Bone marrow (tissue), 2 donors: Measurements from ENCODE around the gene VWA5A.

Experiments
- DNase-seq, 2 donors: peaks; one replicate each; lab custom pipeline; 2025; lab: John Stamatoyannopoulos, UW

VWA5A gene

GRCh38 chr11:124170801-124171586, 55.7 kb downstream of the VWA5A start:
- no peak for DNase-seq

DNA sequence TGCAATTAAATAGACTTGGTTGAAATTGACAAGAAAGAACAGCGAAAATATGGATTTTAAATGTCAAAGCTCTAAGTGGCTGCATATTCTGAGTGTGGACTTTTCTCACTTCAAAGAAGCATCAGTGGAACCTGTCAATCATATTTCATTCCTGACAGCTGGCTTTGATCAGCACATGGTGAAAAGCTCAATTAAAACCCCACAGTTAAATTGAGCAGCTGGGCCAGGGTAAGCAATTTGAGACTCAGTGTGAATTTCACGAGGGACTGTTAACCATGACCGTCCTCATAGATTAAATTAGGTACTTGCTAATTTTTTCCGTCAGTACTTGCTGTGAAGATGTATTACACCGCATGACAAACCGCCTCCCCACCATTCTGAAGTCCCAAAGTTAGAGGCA, 56.9 kb downstream of the VWA5A start:
- DNase-seq, result no peak

DNA sequence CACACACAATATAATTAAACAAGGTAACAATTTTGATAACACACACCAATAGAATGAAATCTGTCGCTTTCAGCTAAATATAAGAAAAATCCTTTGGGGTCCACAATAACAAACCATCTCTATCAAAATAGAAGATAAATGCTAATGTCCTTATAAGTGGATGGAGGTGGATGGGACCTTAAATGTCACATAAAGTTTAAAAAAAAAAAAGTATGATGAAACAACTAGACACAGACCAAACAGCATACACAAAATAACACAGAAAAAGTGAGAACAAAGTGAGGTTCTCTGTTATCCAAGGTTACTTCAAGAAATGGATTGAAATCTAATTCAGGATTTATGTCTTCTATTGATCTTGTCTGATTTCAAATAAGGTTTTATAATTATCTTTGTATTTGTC, 57.3 kb downstream of the VWA5A start:
- no peak for DNase-seq

- DNase-seq, result peak in 1 of 2 donors; percentile 13
These were observed 58.8 kb downstream of the VWA5A start for GRCh38 chr11:124174001-124174583.

DNA sequence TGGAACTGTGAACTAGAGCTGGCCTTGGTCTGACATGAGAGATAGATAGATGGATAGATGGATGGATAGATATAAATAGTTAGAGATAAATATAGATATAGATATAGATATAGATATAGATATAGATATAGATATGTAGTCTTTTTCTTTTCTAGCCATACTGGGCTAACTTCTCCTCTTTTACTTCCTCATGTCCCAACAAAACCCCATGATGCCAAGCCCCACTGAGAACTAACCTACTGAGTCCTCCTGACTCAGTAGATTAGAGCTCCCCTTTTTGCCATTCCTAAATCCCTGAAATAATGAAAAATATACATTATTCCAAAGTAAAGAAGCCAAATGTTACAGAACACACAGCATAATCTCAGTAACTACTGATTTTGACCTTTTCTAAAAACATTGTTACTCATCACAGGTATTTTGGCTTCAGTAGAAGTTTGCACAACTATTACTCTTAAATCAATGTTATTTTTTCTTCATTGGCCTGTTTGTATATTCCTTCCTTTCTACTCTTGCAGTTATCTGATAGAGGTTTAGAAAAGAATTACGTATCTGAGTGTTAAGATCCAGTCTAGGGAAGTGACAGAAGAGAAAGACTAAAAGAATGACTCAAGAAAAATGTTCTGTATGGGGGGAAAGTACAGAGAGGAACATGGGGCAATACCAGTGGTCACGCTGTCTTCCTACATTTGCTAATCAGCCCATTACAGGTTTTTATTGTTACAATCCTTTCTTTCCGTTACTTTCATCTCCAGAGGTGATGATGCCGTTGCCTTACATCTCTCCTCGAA, 61.9 kb downstream of the VWA5A start:
- DNase-seq, result no peak

GRCh38 chr11:124179310-124179709, 64.1 kb downstream of the VWA5A start:
- DNase-seq, result no peak

GRCh38 chr11:124183068-124183467, 67.8 kb downstream of the VWA5A start, which contains the start of gene OR10D3:
Gene OR10D3, plus strand, starts transcription at chr11:124183345. Its CDS starts 1,925 bp downstream, at chr11:124185270.
- DNase-seq, result no peak

DNA sequence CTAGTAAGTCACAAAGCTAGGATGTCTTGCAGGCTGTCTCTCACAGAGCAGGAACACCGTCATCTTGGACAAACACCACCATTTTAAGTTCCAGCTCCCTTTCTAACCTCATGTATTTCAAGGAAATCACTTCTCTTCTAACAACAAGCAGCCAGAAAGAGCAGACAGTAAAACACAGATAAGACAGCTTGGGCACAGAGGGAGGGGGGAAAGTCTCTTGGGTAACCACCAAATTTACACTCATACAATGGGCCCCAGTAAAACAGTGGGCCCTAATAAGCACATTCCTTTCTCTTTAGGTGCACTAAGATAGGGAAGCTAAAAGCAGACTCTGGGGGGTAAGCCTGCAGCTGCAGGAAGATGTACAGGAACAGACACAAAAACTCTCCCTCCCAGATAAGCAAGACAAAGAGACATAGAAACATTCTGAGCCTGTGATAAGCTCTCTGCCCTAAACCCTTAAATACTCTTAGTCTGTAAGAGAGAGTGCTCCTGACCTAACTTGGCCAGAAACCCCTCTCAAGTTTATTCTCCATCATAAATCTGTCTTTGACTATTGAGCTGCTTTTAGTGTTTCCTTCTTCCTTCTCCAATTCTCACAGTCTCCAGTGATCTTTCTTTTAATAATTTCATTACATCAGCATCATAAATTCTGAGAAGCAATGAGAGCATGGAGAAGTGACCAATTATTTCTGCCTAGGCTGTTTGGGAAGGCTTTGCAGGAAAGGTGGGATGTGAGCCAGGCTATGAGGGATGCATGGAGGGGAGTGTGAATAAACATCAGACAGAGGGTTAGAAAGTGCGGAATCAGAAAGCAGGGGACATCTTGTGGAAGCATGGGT, 75.3 kb downstream of the VWA5A start:
- peak in 1 of 2 donors; percentile 58 for DNase-seq

DNA sequence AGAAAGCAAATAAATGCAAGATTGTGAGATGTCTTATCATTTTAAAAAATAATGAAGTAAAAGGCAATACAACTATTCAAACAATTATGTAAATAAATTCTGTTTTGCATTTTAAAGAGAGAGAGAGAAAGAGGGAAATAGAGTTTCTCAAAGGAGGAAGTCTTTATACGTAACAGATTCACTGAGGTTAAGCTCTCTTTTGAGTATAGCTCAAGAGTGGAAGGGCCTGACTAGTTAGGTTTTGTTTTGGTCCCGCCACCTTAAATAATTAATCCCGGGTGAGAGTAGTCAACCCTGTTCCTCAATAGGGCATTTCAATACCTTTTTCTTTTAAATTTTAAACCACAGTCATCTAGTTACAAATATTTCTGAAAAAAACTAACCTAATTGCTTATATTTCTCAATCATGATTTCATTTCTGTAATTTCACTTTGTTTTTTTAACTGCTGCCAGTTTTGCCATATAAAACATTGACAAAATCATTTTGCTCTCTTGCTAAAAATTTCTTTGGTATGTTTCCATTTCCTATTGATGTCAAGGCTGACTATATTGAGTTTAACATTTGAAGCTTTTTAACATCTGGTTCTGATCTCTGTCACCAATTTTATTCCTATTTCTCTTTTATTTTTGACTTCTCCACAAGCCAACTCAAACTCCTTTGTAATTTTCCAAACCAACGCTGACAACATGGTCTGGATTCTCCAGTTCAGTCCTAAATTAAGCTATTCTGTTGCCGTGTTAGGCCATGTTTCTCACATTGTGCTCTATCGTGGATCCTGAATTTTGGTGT, 78.2 kb downstream of the VWA5A start:
- no peak for DNase-seq

- no peak for DNase-seq
These were observed 79.3 kb downstream of the VWA5A start for GRCh38 chr11:124194293-124195188.

GRCh38 chr11:124195189-124195734, 80.0 kb downstream of the VWA5A start:
- peak in 1 of 2 donors; percentile 40 for DNase-seq
